Measurements from ENCODE around the gene SLC5A1. TPM values are rescaled to one million over a fixed set of nuclear protein-coding genes. Genes with fewer than 3 reads are reported as not detected.

The SLC5A1 gene
- total and polyA plus RNA-seq, 9 of the 15 experiments (the other 6 are each of a cell fraction or from before 2014, with no cell fraction given) = not detected

- ChIA-PET CTCF (ENCODE audit: low intra/inter-chr PET ratio) (no interaction called here), POLR2A (no interaction called here)
- no peak for ATAC-seq
- Histone ChIP-seq H3K4me3 (no peak overlapping the region), H3K79me2 (ENCODE audit: control insufficient read depth, insufficient read depth, low read length) (no peaks in the 10 kb centered on the region), H3K9ac (ENCODE audit: insufficient read depth in 1 of 2, low read depth in 2 of 2, low read length in 2 of 2) (no peak overlapping the region), H3K4me2 (ENCODE audit: insufficient read depth, low read length) (no peak overlapping the region), H3K4me1 (replicated peaks in 1 of 2; ENCODE audit: control insufficient read depth in 2 of 2, insufficient read depth in 2 of 2, low read length in 2 of 2) (no peaks in the 10 kb centered on the region), H3K36me3 (ENCODE audit: control insufficient read depth, insufficient read depth, low read length) (no peaks in the 10 kb centered on the region), H2AFZ (ENCODE audit: low read depth, low read length) (no peak overlapping the region), H3K27me3 (ENCODE audit: control insufficient read depth in 2 of 2, insufficient read depth in 2 of 2, low read length in 2 of 2) (peaks cover 0 to 6% of the 10 kb centered on the region in 2 experiments; a peak in 2 of 5 replicates), H3K27ac (ENCODE audit: extremely low read depth, low read depth, low read length) (no peak overlapping the region), H4K20me1 (replicated peaks; ENCODE audit: control insufficient read depth, insufficient read depth, low read length) (no peaks in the 10 kb centered on the region), H3K9me3 (replicated peaks; ENCODE audit: control insufficient read depth, insufficient read depth, low read depth, low read length) (no peaks in the 10 kb centered on the region), H3K9me1 (ENCODE audit: control insufficient read depth, insufficient read depth, low read length) (no peaks in the 10 kb centered on the region)
- no TSS peak for BruUV-seq (replicated peaks)
- 4% methylated on average over 7 of the region's 7 CpGs for WGBS (ENCODE audit: insufficient coverage, low coverage, missing lambda C conversion rate)
- intact Hi-C loops (cut with micrococcal nuclease) = no loop called here
- DNase-seq (ENCODE audit: extremely low read depth in 1 of 4, low spot score in 3 of 4) = no peak
- in situ Hi-C loops (cut with MboI) = no loop called here
- TF ChIP-seq ZNF174 (CRISPR knock-in tag; IDR thresholded peaks at IDR 0.05) = no peak
- no peak for TF ChIP-seq U2AF1 (optimal IDR thresholded peaks at IDR 0.05; ENCODE audit: low read depth, low read length)
- no peak for TF ChIP-seq ZNF408 (CRISPR knock-in tag; IDR thresholded peaks at IDR 0.05; ENCODE audit: low read depth)
- TF ChIP-seq FOXK1 (CRISPR knock-in tag; IDR thresholded peaks at IDR 0.05; ENCODE audit: borderline replicate concordance) = no peak
- TF ChIP-seq DACH1 (IDR thresholded peaks at IDR 0.05; ENCODE audit: partially characterized antibody) = no peak
- no peak for TF ChIP-seq ZNF436 (CRISPR knock-in tag; IDR thresholded peaks at IDR 0.05)
- no peak for TF ChIP-seq ARID2 (IDR thresholded peaks at IDR 0.05)
- FAIRE-seq = no peak
Measured at GRCh38 chr22:32073262-32073661, 30.2 kb downstream of the SLC5A1 start.

GRCh38 chr22:32073823-32074380 lies 30.8 kb downstream of the SLC5A1 start:
- 3% methylated on average over 4 of the region's 5 CpGs for WGBS (ENCODE audit: insufficient coverage, low coverage, missing lambda C conversion rate)
- peaks cover 0 to 5% of the 10 kb centered on the region in 2 experiments; a peak in 2 of 5 replicates for H3K27me3 ChIP-seq (ENCODE audit: control insufficient read depth in 2 of 2, insufficient read depth in 2 of 2, low read length in 2 of 2)
- POLR2A ChIA-PET = no interaction called here
- no peak for TF ChIP-seq MXD1 (CRISPR knock-in tag; IDR thresholded peaks at IDR 0.05; ENCODE audit: borderline replicate concordance, poor library complexity, severe bottlenecking)
- TF ChIP-seq, protein P1, sequence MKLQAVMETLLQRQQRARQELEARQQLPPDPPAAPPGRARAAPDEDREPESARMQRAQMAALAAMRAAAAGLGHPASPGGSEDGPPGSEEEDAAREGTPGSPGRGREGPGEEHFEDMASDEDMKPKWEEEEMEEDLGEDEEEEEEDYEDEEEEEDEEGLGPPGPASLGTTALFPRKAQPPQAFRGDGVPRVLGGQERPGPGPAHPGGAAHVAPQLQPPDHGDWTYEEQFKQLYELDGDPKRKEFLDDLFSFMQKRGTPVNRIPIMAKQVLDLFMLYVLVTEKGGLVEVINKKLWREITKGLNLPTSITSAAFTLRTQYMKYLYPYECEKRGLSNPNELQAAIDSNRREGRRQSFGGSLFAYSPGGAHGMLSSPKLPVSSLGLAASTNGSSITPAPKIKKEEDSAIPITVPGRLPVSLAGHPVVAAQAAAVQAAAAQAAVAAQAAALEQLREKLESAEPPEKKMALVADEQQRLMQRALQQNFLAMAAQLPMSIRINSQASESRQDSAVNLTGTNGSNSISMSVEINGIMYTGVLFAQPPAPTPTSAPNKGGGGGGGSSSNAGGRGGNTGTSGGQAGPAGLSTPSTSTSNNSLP (IDR thresholded peaks at IDR 0.05; ENCODE audit: borderline replicate concordance, low read depth, low read length) = no peak
- TF ChIP-seq ZNF57 (CRISPR knock-in tag; IDR thresholded peaks at IDR 0.05) = no peak

More at GRCh38 chr22:32073823-32074380, 30.8 kb downstream of the SLC5A1 start:
- Histone ChIP-seq H3K79me2 (ENCODE audit: control insufficient read depth, insufficient read depth, low read length) (no peaks in the 10 kb centered on the region), H3K4me2 (ENCODE audit: insufficient read depth, low read length) (no peak overlapping the region), H3K9me3 (replicated peaks; ENCODE audit: control insufficient read depth, insufficient read depth, low read depth, low read length) (no peaks in the 10 kb centered on the region), H2AFZ (ENCODE audit: low read depth, low read length) (no peak overlapping the region), H4K20me1 (replicated peaks; ENCODE audit: control insufficient read depth, insufficient read depth, low read length) (no peaks in the 10 kb centered on the region), H3K9me1 (ENCODE audit: control insufficient read depth, insufficient read depth, low read length) (no peaks in the 10 kb centered on the region), H3K36me3 (ENCODE audit: control insufficient read depth, insufficient read depth, low read length) (no peaks in the 10 kb centered on the region), H3K9ac (ENCODE audit: insufficient read depth in 1 of 2, low read depth in 2 of 2, low read length in 2 of 2) (no peak overlapping the region), H3K4me1 (replicated peaks in 1 of 2; ENCODE audit: control insufficient read depth in 2 of 2, insufficient read depth in 2 of 2, low read length in 2 of 2) (no peaks in the 10 kb centered on the region), H3K27ac (ENCODE audit: extremely low read depth, low read depth, low read length) (no peak overlapping the region), H3K4me3 (no peak overlapping the region)
- CTCF ChIA-PET (ENCODE audit: low intra/inter-chr PET ratio) = no interaction called here
- in situ Hi-C loops (cut with MboI) = no loop called here
- ATAC-seq (no peak), FAIRE-seq (no peak), DNase-seq (ENCODE audit: extremely low read depth in 1 of 4, low spot score in 3 of 4) (no peak)
- no TSS peak for BruUV-seq (replicated peaks)
- intact Hi-C loops (cut with micrococcal nuclease) = no loop called here

Measured in K562 (cell line).